ENCODE data around the gene KRTAP10-1. TPM values are rescaled to one million over a fixed set of nuclear protein-coding genes. Genes with fewer than 3 reads are reported as not detected.

The KRTAP10-1 gene
- total and polyA plus RNA-seq, 2 of the 8 experiments (the other 6 are each of a cell fraction or from before 2014, with no cell fraction given): 0.08 TPM; not detected in 1

DNA sequence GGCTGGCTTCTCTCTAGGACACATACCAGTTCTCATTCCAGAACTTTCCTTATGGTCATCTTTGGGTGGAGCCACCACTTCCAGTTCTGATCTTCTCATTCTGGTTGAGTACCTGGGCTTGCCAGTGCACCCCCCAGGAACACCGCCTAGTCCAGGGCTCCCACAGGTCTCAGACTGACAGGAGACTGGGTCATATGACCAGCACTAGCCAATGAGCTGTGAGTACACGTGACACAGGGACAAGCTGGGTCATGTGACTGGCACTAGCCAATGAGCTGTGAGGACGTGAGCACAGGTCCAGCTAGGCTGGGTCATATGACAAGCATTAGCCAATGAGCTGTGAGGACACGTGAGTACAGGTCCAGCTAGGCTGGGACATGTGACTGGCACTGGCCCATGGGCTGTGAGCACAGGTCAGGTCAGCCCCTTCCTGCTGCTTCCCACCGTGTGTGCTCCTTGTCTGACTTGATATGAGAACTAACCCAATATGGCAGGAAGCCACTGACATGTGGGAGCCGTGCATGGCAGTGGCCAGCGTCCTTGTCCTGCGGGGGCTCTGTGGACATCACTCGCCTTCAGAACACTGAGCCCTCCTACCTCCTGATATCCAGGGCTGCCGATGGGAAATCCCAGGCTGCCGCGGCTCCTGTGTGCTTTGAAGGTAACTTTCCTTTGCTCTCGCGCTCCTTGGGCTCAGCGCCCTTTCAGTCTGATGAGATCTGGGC, 22.7 kb downstream of the KRTAP10-1 start (continued):
- TF ChIP-seq SAP30 (IDR thresholded peaks at IDR 0.05; ENCODE audit: insufficient read depth, insufficient replicate concordance, low read length): no peak
- TF ChIP-seq TBP (IDR thresholded peaks at IDR 0.05; ENCODE audit: low read depth, low read length): no peak
- TF ChIP-seq RAD21 (IDR thresholded peaks at IDR 0.05 in 1 of 2, conservative IDR thresholded peaks at IDR 0.05 in 1 of 2; ENCODE audit: low read depth in 2 of 2, low read length in 2 of 2): no peak
- no peak for TF ChIP-seq BCL11A (IDR thresholded peaks at IDR 0.05; ENCODE audit: low read depth in 2 of 2, low read length in 2 of 2)
- no peak for TF ChIP-seq TCF12 (IDR thresholded peaks at IDR 0.05; ENCODE audit: low read depth, low read length)
- no peak for TF ChIP-seq SRF (IDR thresholded peaks at IDR 0.05; ENCODE audit: low read depth, low read length)

All from H1 (cell line).